NCI-H2081 treated with DMSO at 0.1 percent for 48 hours (cell line): ENCODE measurements around the gene VWA1.
"Not testable (repeated sequence)": the region's sequence is repeated elsewhere in the genome, so short reads cannot be mapped to it uniquely, and the experiment has no call there.

Experiments used
- DNase-seq: peaks from one replicate; lab custom pipeline; 2025; lab: John Stamatoyannopoulos, UW

The VWA1 gene

GRCh38 chr1:1435106-1435903 lies at the start of gene VWA1:
Gene VWA1, plus strand, starts transcription at chr1:1435690. Its CDS starts 59 bp downstream, at chr1:1435749.
- no peak for DNase-seq

DNA sequence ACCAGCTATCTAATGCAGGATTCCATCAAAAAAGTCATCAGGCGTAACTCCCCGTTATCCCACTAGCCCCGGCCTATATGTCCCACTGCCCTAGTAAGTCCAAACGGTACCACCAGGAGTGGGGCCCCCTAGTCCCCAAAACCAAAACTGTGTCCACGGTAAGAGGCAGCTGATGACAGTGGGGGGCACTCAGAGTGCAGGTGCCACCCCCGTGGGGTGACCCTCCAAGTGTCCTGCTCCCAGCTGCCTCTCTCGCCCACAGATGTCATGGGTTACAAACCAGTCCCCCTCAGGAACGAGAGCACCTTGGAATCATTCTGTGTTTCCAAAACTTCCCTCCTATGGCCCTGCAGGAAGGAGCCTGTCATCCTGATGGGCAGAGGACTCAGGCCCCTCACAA lies 49.6 kb upstream of the VWA1 start:
- DNase-seq, result no peak

- no peak for DNase-seq
Measured at GRCh38 chr1:1387098-1388077, 48.1 kb upstream of the VWA1 start.

DNA sequence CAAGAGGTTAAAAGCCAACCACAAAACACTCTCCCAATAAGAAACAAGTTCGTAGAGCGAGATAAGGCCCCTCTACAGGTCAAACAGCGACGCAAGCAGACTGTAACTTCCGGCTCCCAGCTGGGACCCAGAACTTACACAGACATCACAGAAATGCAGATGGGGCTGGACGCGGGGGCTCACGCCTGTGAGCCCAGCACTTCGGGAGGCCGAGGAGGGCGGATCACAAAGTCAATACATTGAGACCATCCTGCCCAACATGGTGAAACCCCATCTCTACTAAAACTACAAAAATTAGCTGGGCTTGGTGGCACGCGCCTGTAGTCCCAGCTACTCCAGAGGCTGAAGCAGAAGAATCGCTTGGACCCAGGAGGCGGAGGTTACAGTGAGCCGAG lies 47.4 kb upstream of the VWA1 start:
- no peak for DNase-seq

GRCh38 chr1:1390675-1391074 lies 44.8 kb upstream of the VWA1 start:
- DNase-seq, result no peak

DNA sequence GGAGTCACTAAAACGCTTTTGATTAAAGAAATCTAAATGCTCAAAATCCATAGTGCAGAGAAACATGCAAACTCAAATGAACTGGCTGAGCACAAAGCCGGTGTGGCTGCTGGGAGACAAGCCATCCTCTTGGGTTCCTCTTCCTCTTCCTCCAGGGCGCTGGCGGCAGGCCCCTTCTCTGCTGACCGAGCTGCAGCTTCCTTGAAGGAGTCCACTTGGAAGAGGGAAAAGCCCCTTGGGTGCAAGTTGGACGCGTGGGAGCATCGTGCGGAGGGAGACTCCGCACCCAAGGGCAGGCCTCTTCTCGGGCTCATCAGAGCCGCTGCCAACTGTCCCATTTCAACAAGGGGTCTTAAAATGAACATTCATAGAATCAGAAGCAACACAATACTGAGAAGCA lies 44.3 kb upstream of the VWA1 start:
- no peak for DNase-seq

GRCh38 chr1:1393014-1393413 lies 42.5 kb upstream of the VWA1 start:
- no peak for DNase-seq

DNA sequence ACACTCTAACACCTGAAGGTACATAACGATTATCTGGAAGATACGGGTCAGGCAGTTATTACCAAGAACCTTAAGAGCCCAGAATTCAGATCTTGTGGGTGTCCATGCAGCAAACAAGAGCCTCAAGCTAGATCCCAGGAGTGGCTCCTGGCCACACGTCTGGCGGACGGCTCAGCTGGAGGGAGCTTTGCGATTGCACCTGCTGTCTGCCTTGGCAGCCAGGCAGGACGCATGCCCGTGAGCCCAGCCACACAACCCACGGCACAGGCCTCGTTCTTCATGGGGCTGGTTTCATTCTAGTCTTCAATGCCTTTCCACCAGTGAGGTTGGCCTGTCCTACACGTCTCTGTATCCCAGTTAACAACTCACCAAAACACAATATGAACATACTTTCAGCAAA lies 42.1 kb upstream of the VWA1 start:
- no peak for DNase-seq

GRCh38 chr1:1394116-1394515 lies 41.4 kb upstream of the VWA1 start:
- no peak for DNase-seq

- no peak for DNase-seq
Measured at GRCh38 chr1:1395166-1395565, 40.3 kb upstream of the VWA1 start.

GRCh38 chr1:1397839-1398523 lies 37.5 kb upstream of the VWA1 start:
- no peak for DNase-seq

GRCh38 chr1:1398677-1399186 lies 36.8 kb upstream of the VWA1 start:
- DNase-seq, result no peak

DNA sequence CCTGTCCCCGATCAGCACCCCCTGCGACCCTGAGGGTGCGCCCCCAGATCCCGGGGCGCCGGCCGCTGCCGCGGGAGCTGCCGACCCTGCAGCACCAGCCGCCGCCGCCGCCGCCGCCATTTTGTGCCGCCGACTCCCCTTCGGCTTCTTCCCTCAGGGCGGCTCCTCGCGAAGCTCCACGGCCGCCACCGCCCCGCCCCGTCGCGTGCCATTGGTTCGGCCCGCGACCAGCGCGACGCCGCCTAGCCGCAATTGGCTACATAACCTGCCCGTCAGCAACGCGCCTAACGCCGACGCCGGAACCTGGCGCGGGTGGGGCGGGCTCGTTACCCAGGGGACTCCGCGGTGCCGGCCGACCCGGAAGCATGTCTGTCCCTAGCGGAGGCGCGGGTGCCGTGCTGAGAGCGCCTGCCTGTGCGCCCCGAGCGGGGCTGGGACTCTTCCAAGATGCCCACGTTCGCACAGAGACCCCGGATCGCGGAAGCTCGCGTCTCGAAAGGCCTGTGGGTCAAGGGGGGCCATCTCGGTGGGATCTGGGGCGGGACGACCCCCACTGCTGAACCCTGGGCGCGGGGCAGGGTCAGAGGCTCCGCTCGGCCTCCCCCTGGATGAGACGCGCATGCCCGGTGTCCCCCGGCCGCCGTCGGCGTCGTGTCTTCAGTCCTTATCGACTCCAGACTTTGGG lies 36.2 kb upstream of the VWA1 start, which contains the start of gene CCNL2:
Gene CCNL2, minus strand, starts transcription at position 149 of the 685 bp plus-strand sequence. Its CDS starts 29 bp downstream, at position 120.
- DNase-seq, result peak; percentile 89

GRCh38 chr1:1399872-1400575 lies 35.5 kb upstream of the VWA1 start:
- no peak for DNase-seq

GRCh38 chr1:1400576-1401456 lies 34.7 kb upstream of the VWA1 start:
- DNase-seq, result no peak

GRCh38 chr1:1401457-1402010 lies 34.0 kb upstream of the VWA1 start:
- no peak for DNase-seq

- DNase-seq, result no peak
Measured at GRCh38 chr1:1402072-1402900, 33.2 kb upstream of the VWA1 start.

- not testable (repeated sequence) for DNase-seq
Measured at GRCh38 chr1:1402901-1403392, 32.5 kb upstream of the VWA1 start.
